ENCODE results near the gene FRMD5.

- TF ChIP-seq POLR2AphosphoS5 (IDR thresholded peaks at IDR 0.05): no peak
- no peak for TF ChIP-seq CTCF (IDR thresholded peaks at IDR 0.05)
These were observed 256.0 kb downstream of the FRMD5 start for GRCh38 chr15:43939070-43939469.
